GM19238 (cell line): Measurements from ENCODE around the gene TULP1.
A peak's percentile ranks its signal among the peaks of the same experiment; 100 is the strongest.
"Not testable (repeated sequence)": the region's sequence is repeated elsewhere in the genome, so short reads cannot be mapped to it uniquely, and the experiment has no call there.

Source experiments
- DNase-seq: peaks from one replicate; pipeline ENCODE4 v3.0.0; 2011; ENCODE audit warnings: low spot score; ENCODE audit not compliant: insufficient read length

The TULP1 gene

DNA sequence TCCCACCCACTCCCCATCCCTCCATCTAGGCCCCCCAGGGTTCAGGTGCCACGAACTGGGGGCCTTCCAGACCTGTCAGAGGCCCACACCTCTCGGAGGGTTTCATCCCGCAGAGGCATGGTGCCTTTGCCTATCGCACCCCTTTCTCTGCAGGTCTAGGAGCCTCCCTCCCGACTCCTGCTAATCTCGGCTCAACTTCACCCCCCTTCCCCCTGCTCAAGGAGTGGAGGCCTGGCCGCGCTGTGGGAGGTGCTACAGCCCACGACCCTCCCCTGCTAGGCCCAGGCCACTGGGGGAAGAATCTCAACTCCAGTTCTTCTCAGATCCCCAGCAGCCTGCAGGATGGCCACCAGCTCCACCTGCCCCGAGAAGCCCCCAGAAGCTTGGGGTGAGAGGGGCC lies at the start of gene TULP1:
Gene TULP1 (minus strand): TSS at position 157 of the 400 bp plus-strand sequence. CDS start 38 bp downstream, at position 119.
- no peak for DNase-seq

DNA sequence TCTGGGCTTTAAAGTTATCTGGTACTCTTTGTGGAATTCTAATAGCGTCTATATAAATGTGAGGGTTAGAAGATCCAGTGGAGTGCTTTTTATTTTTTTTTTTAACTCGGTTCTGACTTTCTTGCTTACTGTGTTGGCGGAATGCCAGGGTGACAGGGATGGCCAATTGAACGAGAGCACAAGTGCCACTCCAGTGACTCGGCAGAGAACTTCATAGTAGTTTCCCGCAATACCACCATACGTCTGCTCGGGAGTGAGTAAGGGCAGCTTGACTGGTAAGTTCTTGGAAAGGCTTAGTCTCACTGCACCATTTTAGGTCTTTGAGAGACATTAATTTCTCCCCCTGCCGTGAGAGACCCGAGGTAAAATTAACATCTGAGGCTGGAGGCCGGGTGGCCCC lies 49.4 kb upstream of the TULP1 start:
- DNase-seq = no peak

DNA sequence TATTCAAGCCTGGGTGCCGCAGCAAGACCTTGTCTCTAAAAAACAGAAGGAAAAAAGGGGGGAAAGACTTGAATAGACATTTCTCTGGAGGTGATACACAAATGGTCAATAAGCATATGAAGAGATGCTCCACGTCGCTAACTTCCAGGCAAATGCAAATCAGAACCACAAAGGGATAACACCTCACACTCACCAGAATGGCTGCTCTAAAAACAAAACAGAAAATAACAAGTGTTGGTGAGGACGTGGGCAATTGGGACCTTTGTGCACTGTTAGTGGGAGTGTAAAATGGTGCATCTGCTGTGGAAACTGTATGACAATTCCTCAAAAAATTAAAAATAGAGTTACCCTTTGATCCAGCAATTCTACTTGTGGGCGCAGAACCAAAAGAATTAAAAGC lies 48.4 kb upstream of the TULP1 start:
- DNase-seq = no peak

DNA sequence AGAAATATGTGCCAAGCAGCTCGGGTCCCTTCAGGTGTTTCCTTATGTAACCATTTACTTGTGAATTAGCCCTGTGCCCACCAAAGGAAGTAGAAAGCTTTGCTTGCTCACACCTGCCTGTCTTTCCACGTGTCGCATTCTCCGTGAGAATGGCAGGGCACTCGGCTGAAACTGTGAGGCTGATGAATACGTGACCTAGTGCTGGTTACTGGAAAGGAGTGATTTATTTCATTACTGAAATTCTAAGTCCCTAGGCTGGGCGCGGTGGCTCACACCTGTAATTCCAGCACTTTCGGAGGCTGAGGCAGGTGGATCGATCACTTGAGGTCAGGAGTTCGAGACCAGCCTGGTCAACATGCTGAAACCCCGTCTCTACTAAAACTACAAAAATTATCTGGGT lies 45.9 kb upstream of the TULP1 start:
- no peak for DNase-seq

DNA sequence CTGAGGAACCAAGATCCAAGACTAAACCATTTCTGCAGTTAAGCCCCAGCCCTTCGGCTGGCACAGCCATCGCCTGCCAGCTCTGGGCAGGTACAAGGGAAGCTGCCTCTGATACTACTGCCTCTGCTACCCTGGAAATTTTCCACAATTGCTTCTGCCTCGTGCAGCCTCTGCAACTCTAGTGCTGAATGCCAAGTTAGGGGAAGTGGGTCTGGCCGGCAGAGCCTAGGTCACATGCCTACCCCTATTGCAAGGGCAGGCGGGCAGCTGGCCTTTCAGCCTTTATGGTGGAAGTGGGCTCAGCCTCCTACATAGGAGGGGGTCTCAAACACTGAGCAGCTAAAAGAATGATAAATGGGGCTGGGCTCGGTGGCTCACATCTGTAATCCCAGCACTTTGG lies 44.5 kb upstream of the TULP1 start:
- no peak for DNase-seq

DNA sequence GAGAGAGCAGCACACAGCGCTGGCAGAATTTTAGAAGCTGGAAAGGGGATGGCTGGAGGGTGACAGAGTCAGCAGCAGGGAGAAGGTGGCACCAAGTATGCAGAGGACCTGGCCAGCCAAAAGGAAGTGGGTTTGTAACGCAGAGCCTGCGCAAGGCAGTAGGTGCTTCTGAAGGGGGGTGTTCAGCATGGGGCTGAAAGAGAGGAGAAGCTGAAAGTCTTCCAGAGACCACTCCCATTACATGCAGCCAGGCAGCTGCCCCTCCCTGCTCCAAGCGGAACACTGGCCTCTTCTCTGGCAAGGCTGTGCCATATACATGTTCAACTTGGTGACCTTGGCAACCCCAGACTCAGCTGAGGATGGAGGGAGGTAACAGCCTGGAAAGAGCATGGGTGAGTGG lies 42.1 kb upstream of the TULP1 start:
- DNase-seq = no peak

DNA sequence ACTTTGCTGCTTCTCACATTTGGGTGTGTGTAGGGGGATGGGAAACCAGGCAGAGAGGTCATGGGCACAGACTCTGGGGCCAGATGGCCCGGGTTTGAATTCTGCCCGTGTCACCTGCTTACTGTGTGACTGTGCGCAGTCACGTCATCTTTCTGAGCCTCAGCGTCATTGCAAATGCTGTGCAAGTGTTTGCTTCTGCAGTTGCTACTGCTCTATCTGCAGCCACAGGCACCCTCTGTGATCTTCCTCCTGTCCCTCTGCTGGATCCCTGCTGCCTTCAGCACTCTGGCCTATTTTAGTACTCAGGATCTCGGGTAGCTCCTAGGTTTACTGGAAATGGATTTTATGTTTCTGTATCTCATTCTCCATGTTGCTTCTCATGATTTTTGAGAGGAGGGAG lies 40.6 kb upstream of the TULP1 start:
- DNase-seq = no peak

DNA sequence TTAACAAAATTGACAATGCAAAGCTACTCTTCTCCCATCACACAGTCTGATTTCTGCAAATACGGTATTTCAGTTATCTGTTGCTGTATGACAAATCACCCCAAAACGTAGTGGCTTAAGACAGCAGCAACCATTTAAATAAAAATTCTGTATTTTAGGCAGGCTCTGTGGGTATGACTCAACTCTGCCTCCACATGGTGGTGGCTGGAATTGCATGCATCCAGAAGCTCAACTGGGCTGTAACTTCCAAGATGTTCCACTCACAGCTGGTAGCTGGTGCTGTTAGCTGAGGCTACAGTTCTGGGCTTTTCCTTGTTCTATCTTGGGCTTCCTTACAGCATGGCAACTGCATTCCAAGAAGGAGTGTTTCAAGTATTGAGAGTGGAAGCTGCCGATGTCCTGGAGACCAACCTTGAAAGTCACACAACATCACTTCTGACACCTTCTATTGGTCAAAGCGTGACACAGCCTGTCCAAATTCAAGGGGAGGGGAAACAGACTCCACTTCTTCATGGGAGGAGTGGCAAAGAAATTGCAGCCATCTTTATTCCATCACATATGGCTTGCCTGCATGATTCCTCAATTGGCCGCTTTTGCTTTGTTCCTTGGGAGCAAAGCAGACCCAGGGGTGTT lies 39.7 kb upstream of the TULP1 start:
- DNase-seq = no peak

DNA sequence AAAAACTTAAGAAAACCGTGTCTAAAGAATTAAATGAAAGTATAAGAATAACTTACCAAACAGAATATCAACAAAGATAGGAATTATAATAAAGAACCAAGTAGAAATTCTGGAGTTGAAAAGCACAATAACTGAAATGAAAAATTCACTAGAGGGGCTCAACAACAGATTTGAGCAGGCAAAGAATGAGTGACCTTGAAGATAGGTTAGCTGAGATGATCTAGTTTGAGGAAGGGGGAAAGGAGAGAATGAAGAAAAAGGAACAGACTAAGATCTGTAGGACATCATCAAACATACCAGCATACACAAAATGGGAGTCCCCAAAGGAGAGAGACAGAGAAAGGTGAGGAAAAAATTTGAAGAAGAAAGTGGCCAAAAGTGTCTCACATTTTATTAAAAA lies 37.7 kb upstream of the TULP1 start:
- DNase-seq = no peak

DNA sequence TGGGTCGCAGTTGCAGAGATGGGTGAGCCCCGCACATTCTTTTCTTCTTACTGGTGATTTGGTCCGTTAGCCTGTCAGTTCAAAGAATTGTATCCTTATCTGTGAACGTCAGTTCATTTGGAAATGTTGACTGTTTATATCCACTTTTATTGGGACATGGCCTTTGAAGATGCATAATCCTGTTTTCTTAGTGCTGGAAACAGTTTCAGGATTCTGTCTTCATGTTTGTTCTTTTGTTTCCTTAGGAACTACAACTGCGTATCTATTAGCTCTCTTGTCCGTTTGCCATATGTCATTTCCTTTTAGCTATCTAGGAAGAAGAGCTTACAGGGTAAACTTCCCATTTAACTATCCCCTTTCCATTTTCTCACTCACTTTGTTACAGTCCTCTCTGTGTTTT lies 35.0 kb upstream of the TULP1 start:
- no peak for DNase-seq

DNA sequence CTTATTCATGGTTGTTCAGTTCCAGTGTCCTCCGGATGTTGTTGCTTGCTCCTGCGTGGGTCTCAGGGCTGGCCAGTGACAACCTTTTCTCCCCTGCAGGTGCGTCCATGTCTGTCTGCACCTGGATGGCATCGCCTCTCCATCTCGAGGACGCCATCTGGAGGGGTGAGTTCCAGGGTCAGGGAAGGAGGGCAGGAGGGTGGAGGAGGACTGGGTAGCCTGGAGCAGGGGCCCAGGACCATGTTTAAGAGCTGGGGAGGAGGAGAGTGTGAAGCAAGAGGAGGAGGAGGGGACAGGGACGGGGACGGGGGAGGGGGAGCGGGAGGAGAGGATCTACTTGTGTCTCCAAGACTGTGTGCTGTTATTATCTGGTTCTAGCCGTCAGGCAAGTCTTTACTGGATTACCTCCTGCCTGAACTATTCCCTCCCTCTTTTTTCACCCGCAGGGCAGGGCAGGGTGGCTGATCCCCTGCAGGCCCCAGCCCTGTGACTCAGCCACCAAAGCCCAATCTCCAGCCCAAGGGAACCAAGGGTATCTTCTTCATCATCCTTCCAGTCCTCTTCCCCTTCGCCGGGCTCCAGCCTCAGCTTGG lies 32.2 kb upstream of the TULP1 start:
- DNase-seq = no peak

DNA sequence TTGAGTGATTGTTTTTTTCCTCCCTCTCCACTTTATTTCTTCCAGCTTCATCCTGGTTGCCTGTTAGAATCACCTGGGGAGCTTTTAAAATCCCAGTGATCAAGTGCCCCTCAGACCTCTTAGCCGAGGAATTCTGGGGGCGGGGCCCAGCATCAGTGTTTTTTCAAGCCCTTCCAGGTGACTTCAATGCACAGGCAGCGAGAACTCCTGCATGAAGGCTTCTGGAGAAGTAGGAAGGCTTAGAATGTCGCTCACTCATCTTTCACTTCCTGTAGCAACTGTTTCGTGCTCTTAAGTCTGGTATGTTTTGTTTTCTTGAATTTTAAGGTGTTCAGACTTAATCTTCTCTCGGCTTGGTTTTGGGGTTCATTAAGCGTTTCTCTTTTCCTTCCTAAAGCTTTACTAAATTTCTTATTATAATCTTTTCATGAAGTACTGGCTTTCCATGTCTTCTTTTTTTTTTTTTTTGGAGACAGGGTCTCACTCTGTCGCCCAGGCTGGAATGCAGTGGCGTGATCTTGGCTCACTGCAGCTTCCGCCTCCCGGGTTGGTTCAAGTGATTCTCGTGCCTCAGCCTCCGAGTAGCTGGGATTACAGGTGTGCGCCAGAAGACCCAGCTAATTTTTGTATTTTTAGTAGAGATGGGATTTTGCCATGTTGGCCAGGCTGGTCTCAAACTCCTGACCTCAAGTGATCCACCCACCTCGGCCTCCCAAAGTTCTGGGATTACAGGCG lies 30.9 kb upstream of the TULP1 start:
- DNase-seq = no peak

DNA sequence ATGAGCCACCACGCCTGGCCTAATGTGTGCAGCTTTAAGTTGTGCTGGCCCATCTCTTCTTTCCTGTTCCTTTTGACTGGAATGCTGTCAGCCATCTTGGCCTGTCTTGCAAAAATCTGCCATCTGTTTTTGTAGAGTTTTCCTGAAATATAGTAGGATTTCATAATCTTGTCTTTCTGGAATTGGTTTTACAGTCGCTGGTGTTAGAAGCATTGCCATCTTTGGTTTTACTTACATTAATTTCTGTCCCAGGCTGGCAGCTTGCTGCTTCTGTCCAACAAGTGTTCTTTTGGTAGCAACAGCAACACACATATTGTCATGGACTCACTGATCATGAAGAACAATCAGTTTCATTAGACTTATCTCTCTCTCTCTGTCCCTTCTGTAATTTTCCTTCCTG lies 29.1 kb upstream of the TULP1 start:
- DNase-seq = no peak

DNA sequence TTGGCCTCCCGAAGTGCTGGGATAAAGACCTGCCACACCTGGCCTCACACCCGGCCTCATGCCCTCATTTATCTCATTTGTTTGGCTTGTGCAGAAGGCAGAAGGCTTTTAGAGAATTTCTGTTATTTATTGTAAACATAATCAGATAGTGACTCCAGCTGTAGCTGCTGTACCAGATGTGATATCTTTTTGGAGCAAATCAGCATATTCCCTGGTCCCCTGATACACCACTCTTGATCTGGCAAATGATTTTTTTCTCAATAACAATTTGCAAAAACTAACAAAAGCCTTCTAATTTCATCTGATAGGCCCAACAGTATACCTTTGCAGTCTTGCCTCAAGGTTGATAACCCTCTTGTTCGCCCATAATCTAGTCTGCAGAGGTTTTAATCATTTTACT lies 26.5 kb upstream of the TULP1 start:
- no peak for DNase-seq

DNA sequence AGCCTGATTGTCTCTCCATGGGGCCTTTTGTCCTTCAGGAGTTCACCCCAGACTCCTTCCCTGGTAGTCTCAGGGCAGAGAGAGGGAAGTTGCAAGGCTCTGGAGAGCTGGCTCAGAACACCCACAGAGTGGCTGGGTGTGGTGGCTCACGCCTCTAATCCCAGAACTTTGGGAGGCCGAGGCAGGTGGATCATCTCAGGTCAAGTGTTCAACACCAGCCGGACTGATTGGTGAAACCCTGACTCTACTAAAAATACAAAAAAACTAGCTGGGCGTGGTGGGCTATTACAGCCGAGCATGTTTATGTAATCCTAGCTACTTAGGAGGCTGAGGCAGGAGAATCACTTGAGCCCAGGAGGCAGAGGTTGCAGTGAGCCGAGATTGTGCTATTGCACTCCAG lies 23.2 kb upstream of the TULP1 start:
- not testable (repeated sequence) for DNase-seq

DNA sequence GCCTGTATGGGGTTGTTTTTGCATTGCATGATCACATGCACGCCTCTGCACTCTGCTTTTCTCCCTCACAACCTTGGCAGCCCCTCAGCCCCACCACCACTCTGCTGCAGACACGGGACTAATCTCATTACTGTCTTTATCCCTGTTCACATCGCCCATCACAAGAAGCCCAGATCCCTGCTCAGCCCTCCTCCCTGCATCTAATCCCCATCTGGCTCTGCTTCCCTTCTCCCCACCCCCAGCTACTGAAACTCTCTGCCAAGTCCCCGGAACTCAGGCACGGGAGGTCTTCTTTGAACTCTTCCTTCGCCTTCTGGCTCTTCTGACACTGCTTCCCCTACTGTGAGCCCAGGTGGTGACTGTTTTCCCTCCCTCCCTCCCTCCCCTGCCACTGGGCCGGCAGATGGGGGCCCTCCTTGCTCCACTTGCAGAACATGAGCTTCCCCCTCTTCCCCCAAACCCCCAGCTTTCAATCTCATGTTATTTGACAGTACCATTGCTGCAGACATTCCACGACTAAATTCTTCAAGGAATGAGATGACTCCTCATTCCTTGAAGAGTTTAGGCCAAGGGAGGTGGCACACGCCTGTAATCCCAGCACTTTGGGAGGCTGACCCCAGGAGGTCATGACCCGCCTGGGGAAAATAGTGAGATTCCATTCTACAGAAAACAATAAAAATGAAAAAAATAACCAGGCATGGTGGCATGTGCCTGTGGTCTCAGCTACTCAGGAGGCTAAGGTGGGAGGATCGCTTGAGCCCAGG lies 21.9 kb upstream of the TULP1 start:
- DNase-seq = no peak

DNA sequence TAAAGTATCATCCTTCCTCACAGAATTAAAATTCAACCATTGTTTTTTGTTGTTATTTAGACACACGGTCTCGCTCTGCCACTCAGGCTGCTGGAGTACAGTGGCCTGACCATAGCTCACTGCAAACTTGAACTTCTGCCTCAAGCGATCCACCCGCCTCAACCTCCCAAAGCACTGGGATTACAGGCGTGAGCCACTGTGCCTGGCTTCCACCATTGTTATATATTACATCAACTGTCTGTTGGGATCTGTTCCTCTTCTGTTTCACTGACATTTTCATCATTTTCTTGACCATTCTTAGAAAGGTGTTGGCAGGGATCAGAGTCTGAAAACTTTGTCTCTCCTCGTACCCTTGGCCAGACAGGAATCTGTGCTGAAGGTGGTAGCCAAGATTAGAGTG lies 21.3 kb upstream of the TULP1 start:
- no peak for DNase-seq

DNA sequence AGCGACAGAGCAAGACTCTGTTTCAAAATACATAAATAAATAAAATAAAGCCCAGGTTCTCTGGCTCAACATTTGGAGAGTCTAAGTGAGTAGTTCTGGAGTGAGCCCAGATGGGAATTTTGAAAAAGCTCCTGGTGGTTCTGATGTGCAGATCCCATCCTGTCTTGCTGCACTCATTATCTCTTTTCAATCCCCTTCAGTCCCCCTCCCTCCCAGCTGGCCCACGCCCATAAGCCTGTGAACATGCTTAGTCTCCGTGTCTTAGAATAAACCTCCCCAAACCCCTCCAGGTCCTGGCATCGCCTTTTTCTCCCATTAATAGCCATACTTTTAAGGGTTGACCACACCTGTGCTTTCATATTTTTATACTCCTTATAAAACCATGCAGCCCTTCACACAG lies 19.4 kb upstream of the TULP1 start:
- DNase-seq = no peak

DNA sequence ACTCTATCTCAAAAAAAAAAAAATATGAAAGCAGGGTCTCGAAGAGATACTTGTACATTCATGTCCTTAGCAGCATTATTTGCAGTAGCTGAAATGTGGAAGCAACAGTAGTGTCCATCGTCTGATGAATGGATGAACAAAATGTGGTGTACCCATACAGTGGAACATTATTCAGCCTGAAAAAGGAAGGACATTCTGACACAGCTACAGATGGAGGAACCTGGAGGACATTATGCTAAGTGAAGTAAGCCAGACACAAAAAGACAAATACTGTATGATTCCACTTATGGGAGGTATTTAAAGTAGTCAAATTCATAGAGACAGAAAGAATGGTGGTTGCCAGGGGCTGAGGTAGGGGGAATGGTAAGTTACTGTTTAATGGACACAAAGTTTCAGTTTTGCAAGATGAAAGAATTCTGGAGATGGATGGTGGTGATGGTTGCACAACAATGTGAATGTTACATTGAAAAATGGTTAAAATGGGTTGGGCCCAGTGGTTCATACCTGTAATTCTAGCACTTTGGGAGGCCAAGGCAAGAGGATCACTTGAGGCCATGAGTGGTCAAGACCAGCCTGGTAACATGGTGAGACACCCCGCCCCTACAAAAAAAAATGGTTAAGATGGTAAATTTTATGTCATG lies 11.8 kb upstream of the TULP1 start:
- no peak for DNase-seq

DNA sequence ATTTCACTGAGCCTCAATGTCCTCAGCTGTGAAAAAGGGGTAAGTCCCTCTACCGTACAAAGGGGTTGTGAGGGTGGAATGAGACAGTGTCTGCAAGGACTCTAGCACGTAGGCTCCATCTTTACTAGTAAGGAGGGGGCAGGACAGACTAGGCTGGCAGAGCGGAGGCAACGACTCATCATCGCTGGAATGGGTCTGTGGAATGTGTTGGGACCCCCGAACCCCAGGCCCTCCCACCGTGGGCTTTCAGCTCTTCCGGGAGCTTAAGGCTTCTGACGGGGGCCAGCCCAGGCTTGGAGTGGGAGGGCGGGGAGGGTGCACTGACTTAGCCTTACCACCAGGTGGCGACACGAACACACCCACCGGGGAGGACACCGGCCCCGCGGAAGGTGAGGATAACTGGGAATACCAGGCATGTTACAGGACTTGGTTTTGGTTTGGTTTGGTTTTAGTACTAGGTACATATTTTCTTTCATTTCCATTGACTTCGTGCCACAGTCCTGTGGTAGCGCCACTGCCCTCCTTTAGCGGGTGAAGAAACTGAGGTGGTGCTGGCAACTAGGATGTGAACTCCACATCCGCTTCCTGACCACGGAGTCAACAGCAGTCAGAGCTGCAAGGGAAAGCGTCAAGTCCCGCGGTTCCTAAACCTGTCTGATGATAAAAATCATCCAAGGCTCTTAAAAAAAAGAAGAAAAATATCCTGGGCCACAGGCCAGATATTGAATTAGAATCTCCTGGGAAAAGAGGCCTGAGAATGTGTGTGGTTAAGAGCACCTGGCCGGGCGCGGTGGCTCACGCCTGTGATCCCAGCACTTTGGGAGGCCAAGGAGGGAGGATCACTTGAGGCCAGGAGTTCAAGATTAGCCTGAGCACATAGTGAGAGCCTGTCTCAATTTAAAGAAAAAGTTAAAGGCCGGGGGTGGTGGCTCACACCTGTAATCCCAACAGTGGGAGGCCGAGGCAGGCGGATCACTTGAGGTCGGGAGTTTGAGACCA lies 10.3 kb upstream of the TULP1 start:
- DNase-seq = peak; percentile 68
